H1 (cell line): ENCODE results near the gene CCL26. TPM values are rescaled to one million over a fixed set of nuclear protein-coding genes. Genes with fewer than 3 reads are reported as not detected.

Experiments used
- CTCF ChIA-PET: fragments of 300-600 bp; sonication (Branson Sonifier 250); formaldehyde crosslinking; loops from one replicate; lab custom pipeline; 2021; ENCODE audit not compliant: partially characterized antibody; lab: Charles Lee
- POLR2A ChIA-PET: fragments of 300-600 bp; sonication (Branson Sonifier 250); formaldehyde crosslinking; loops from one replicate; lab custom pipeline; 2021; ENCODE audit warnings: inconsistent platforms; ENCODE audit not compliant: partially characterized antibody; lab: Charles Lee
- DNase-seq, 2 experiments: peaks; one replicate each; pipeline versions ENCODE4 v3.0.0 to v3.0.0-alpha.2; 2010 to 2022; ENCODE audit warnings: low spot score in 2 of 2, low read depth in 1 of 2, mixed read lengths in 1 of 2
- FAIRE-seq: peaks from 2 replicates; lab custom pipeline; 2011; peaks lifted over from hg19 to GRCh38; lab: Jason Lieb, UNC
- H2AFZ ChIP-seq: 2 replicates; pipeline ENCODE4 v1.8.1; 2012; ENCODE audit warnings: low read length, inconsistent platforms
- H2AK5ac ChIP-seq: 2 replicates; pipeline ENCODE4 v1.6.1; 2013; ENCODE audit warnings: low read depth, low read length
- H2BK120ac ChIP-seq: replicated peaks from 2 replicates; pipeline ENCODE3; 2013; ENCODE audit warnings: low read depth, low read length, inconsistent platforms
- H2BK12ac ChIP-seq: 2 replicates; pipeline ENCODE4 v1.6.1; 2013; ENCODE audit warnings: low read depth, low read length
- H2BK15ac ChIP-seq: 2 replicates; pipeline ENCODE4 v1.6.1; 2013; ENCODE audit warnings: low read length
- H2BK20ac ChIP-seq: 2 replicates; pipeline ENCODE4 v1.6.1; 2013; ENCODE audit warnings: low read length
- H2BK5ac ChIP-seq: 2 replicates; pipeline ENCODE4 v1.6.1; 2013; ENCODE audit warnings: low read depth, low read length
- H3K14ac ChIP-seq: 2 replicates; pipeline ENCODE4 v1.6.1; 2013; ENCODE audit warnings: inconsistent platforms; ENCODE audit not compliant: insufficient read length
- H3K18ac ChIP-seq: 2 replicates; pipeline ENCODE4 v1.6.1; 2013; ENCODE audit warnings: low read length; ENCODE audit errors: extremely low read depth
- H3K23ac ChIP-seq: 2 replicates; pipeline ENCODE4 v1.6.1; 2013; ENCODE audit warnings: inconsistent platforms; ENCODE audit not compliant: insufficient read length
- H3K23me2 ChIP-seq: 2 replicates; pipeline ENCODE4 v1.6.1; 2013; ENCODE audit warnings: low read depth, low read length
- H3K27ac ChIP-seq: 2 replicates; pipeline ENCODE4 v1.6.1; 2011; ENCODE audit warnings: low read depth, low read length, inconsistent platforms
- H3K27me3 ChIP-seq, 4 experiments: replicated peaks in 1 of 4; 1 replicate in 1 of 4; 2 replicates in 3 of 4; pipeline versions ENCODE4 v1.6.1 to v1.8.1; 2011 to 2013; ENCODE audit warnings: low read length in 3 of 4, mild to moderate bottlenecking in 3 of 4, inconsistent platforms in 2 of 4, mixed read lengths in 2 of 4, moderate library complexity in 1 of 4; ENCODE audit not compliant: control insufficient read depth in 3 of 4, insufficient read depth in 3 of 4; ENCODE audit errors: extremely low read depth in 1 of 4
- H3K36me3 ChIP-seq, 4 experiments: 2 replicates each; pipeline versions ENCODE4 v1.6.1 to v1.8.1; 2011 to 2013; ENCODE audit warnings: mild to moderate bottlenecking in 4 of 4, low read length in 3 of 4, moderate library complexity in 2 of 4, control low read depth in 1 of 4, inconsistent platforms in 1 of 4; ENCODE audit not compliant: insufficient read depth in 4 of 4, control insufficient read depth in 2 of 4
- H3K4ac ChIP-seq: replicated peaks from 2 replicates; pipeline ENCODE3; 2013; ENCODE audit warnings: low read length, low read depth, mixed read lengths, inconsistent platforms; ENCODE audit not compliant: insufficient read length
- H3K4me1 ChIP-seq, 4 experiments: replicated peaks in 1 of 4; 1 replicate in 1 of 4; 2 replicates in 3 of 4; pipeline versions ENCODE4 v1.6.1 to v1.8.1; 2011 to 2013; ENCODE audit warnings: low read length in 3 of 4, inconsistent platforms in 2 of 4, mixed read lengths in 1 of 4; ENCODE audit not compliant: insufficient read depth in 4 of 4, control insufficient read depth in 3 of 4
- H3K4me2 ChIP-seq, 2 experiments: 2 replicates each; pipeline versions ENCODE4 v1.6.1 to v1.8.1; 2011 to 2013; ENCODE audit warnings: low read depth in 2 of 2, low read length in 2 of 2, control low read depth in 1 of 2, inconsistent platforms in 1 of 2, mild to moderate bottlenecking in 1 of 2; ENCODE audit not compliant: insufficient read depth in 1 of 2
- H3K4me3 ChIP-seq, 4 experiments: fragments of 200-600, 300-600 bp in 1 of 4; sonication (generic), shearing (Covaris generic), sonication (Bioruptor Twin) in 1 of 4; 2 replicates each; pipeline versions ENCODE4 v1.5.1 to v1.8.1; 2011 to 2016; ENCODE audit warnings: low read length in 4 of 4, low read depth in 3 of 4, control low read depth in 2 of 4, inconsistent platforms in 2 of 4, mild to moderate bottlenecking in 2 of 4, mixed read lengths in 1 of 4, moderate library complexity in 1 of 4; ENCODE audit not compliant: insufficient read depth in 2 of 4; ENCODE audit errors: extremely low read depth in 1 of 4
- H3K56ac ChIP-seq: replicated peaks from 2 replicates; pipeline ENCODE3; 2013; ENCODE audit warnings: low read depth, mild to moderate bottlenecking, mixed read lengths, low read length, inconsistent platforms; ENCODE audit not compliant: insufficient read length
- H3K79me1 ChIP-seq: 2 replicates; pipeline ENCODE4 v1.6.1; 2013; ENCODE audit warnings: low read depth, low read length, control low read depth
- H3K79me2 ChIP-seq, 2 experiments: 2 replicates each; pipeline versions ENCODE4 v1.6.1 to v1.8.1; 2012 to 2013; ENCODE audit warnings: low read length in 2 of 2, mild to moderate bottlenecking in 2 of 2, inconsistent platforms in 1 of 2; ENCODE audit not compliant: insufficient read depth in 2 of 2, control insufficient read depth in 1 of 2
- H3K9ac ChIP-seq, 4 experiments: replicated peaks in 1 of 4; 1 replicate in 1 of 4; 2 replicates in 3 of 4; pipeline versions ENCODE4 v1.6.1 to v1.8.1; 2011 to 2013; ENCODE audit warnings: low read depth in 3 of 4, low read length in 3 of 4, control low read depth in 2 of 4, mild to moderate bottlenecking in 2 of 4, moderate library complexity in 2 of 4, inconsistent platforms in 1 of 4; ENCODE audit errors: extremely low read depth in 1 of 4
- H3K9me3 ChIP-seq, 2 experiments: 2 replicates each; pipeline versions ENCODE4 v1.6.1 to v1.8.1; 2012 to 2013; ENCODE audit warnings: mild to moderate bottlenecking in 2 of 2, moderate library complexity in 2 of 2, control low read depth in 1 of 2, inconsistent platforms in 1 of 2, low read depth in 1 of 2, low read length in 1 of 2, mixed read lengths in 1 of 2; ENCODE audit not compliant: insufficient read depth in 2 of 2
- H4K20me1 ChIP-seq, 2 experiments: replicated peaks in 1 of 2; 2 replicates each; pipeline versions ENCODE3 to v1.8.1; 2011 to 2013; ENCODE audit warnings: inconsistent platforms in 2 of 2, low read length in 2 of 2, mild to moderate bottlenecking in 1 of 2; ENCODE audit not compliant: insufficient read depth in 2 of 2, control insufficient read depth in 1 of 2
- H4K5ac ChIP-seq: 2 replicates; pipeline ENCODE4 v1.6.1; 2013; ENCODE audit warnings: low read length, low read depth, mixed read lengths, inconsistent platforms; ENCODE audit not compliant: insufficient read length
- H4K8ac ChIP-seq: 2 replicates; pipeline ENCODE4 v1.8.0; 2013; ENCODE audit warnings: mild to moderate bottlenecking, moderate library complexity, low read length, inconsistent platforms; ENCODE audit not compliant: insufficient read depth; ENCODE audit errors: extremely low read depth
- H4K91ac ChIP-seq: replicated peaks from 2 replicates; pipeline ENCODE3; 2013; ENCODE audit warnings: low read length, mixed read lengths, inconsistent platforms; ENCODE audit not compliant: insufficient read length
- BACH1 ChIP-seq: IDR thresholded peaks from 2 replicates; pipeline ENCODE4 v1.6.1; 2012; ENCODE audit warnings: low read length, improper control_type of control experiment
- E2F6 ChIP-seq: IDR thresholded peaks from 2 replicates; pipeline ENCODE4 v1.6.1; 2012; ENCODE audit warnings: inconsistent platforms
- EGR1 ChIP-seq: IDR thresholded peaks from 2 replicates; pipeline ENCODE4 v1.6.1; 2011; ENCODE audit warnings: low read depth, low read length, borderline replicate concordance
- EP300 ChIP-seq, 2 experiments: IDR thresholded peaks; 1 replicate in 1 of 2; 2 replicates in 1 of 2; pipeline ENCODE4 v1.6.1; 2011 to 2012; ENCODE audit warnings: low read depth in 2 of 2, low read length in 2 of 2, mild to moderate bottlenecking in 2 of 2, borderline replicate concordance in 1 of 2, inconsistent platforms in 1 of 2, moderate library complexity in 1 of 2
- NRF1 ChIP-seq: IDR thresholded peaks from 2 replicates; pipeline ENCODE4 v1.6.1; 2011; ENCODE audit warnings: mild to moderate bottlenecking, low read depth, low read length, improper control_type of control experiment
- RBBP5 ChIP-seq: IDR thresholded peaks from 2 replicates; pipeline ENCODE4 v1.7.1; 2012; ENCODE audit warnings: low read depth, mild to moderate bottlenecking, inconsistent platforms, low read length, moderate library complexity, borderline replicate concordance
- RXRA ChIP-seq: IDR thresholded peaks from 2 replicates; pipeline ENCODE4 v1.6.1; 2011; ENCODE audit warnings: low read depth, mild to moderate bottlenecking, low read length, moderate library complexity; ENCODE audit not compliant: insufficient read depth
- SIX5 ChIP-seq: IDR thresholded peaks from 2 replicates; pipeline ENCODE4 v1.6.1; 2011; ENCODE audit warnings: mild to moderate bottlenecking, low read depth, low read length
- SUZ12 ChIP-seq: fragments of 200-600 bp; sonication (generic); IDR thresholded peaks from 2 replicates; pipeline ENCODE4 v1.6.1; 2012; ENCODE audit warnings: mild to moderate bottlenecking, inconsistent platforms, low read length, moderate library complexity, mixed read lengths
- TAF1 ChIP-seq: IDR thresholded peaks from 2 replicates; pipeline ENCODE4 v1.6.1; 2011; ENCODE audit warnings: mild to moderate bottlenecking, low read depth, low read length
- TBP ChIP-seq: IDR thresholded peaks from 2 replicates; pipeline ENCODE4 v1.6.1; 2011; ENCODE audit warnings: low read depth, low read length, improper control_type of control experiment
- WGBS, 2 experiments: shearing (Covaris generic) in 1 of 2; methylation state at CpG; one replicate each; pipeline versions ENCODE4 v1.1.6 to v1.1.7; 2013 to 2015; ENCODE audit warnings: low lambda C conversion rate in 2 of 2, mixed read lengths in 2 of 2, inconsistent platforms in 1 of 2, low coverage in 1 of 2, missing lambda C conversion rate in 1 of 2; ENCODE audit not compliant: insufficient replicate concordance in 2 of 2, insufficient coverage in 1 of 2, insufficient read length in 1 of 2; ENCODE audit errors: extremely low coverage in 1 of 2, missing lambda C conversion rate in 1 of 2; 5-methylcytosine and 5-hydroxymethylcytosine counted together
- polyA plus RNA-seq, 7 experiments: library from polyadenylated mRNA; depleted of rRNA in 3 of 7; stranded (reverse) in 5 of 7; unstranded in 2 of 7; fragments of >200 nt in 5 of 7; fragments of 200-250 nt in 2 of 7; gene quantifications; 1 replicate in 5 of 7; 2 replicates in 1 of 7; 4 replicates in 1 of 7; pipeline versions ENCODE4 v1.2.1 to v1.2.3, GENCODE V29; 2011 to 2013; ENCODE audit warnings: missing spikeins in 2 of 7, mixed read lengths in 2 of 7
- total RNA-seq: library from RNA; stranded (reverse); fragmentation: NEBNext Ultra II Directional; extraction: Animal tissue kit (Norgen Biotek cat#: 25700); gene quantifications from 2 replicates; pipeline ENCODE4 v1.2.1, GENCODE V29; 2021
- TF ChIP-seq, protein P1 (sequence below): IDR thresholded peaks from 2 replicates; pipeline ENCODE4 v1.6.1; 2011; ENCODE audit warnings: low read length, improper control_type of control experiment

CCL26 gene
- total and polyA plus RNA-seq, 2 of the 8 experiments (the other 6 are each of a cell fraction or from before 2014, with no cell fraction given): 8.7 to 14.9 TPM

DNA sequence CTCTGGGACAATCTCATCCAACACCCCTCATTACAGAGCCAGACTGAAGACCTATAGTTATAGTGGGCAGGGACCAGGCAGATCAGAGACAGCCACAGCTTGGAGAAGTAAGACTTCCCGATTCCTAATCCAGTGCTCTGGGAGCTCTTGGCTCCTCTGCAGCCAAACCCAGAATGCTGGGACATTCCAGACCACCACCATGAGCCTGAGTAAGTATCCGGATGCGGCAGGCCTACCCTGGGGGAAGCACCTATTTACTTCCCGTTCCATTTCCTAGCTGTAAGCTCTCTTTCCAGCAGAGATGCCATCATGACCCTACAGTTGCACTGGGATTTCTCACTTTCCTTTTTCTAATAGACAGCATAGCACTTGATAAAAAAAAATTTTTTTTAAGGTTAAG lies 49.6 kb downstream of the CCL26 start:
- Histone ChIP-seq H3K14ac (no peak overlapping the region), H3K79me1 (no peaks in the 10 kb centered on the region), H3K23me2 (no peaks in the 10 kb centered on the region), H2BK120ac (no peak overlapping the region), H4K91ac (no peak overlapping the region), H2BK5ac (no peak overlapping the region), H4K5ac (no peak overlapping the region), H3K9me3 (no peaks in the 10 kb centered on the region), H3K23ac (no peak overlapping the region), H2BK15ac (no peak overlapping the region), H2BK12ac (no peak overlapping the region), H3K4me2 (no peak overlapping the region), H3K4me1 (no peaks in the 10 kb centered on the region), H4K20me1 (no peaks in the 10 kb centered on the region), H3K27ac (no peak overlapping the region), H3K36me3 (no peaks in the 10 kb centered on the region), H3K56ac (no peak overlapping the region), H3K18ac (no peak overlapping the region), H3K4me3 (no peak overlapping the region), H2BK20ac (no peak overlapping the region), H3K9ac (no peak overlapping the region), H3K4ac (no peak overlapping the region), H2AFZ (no peak overlapping the region), H2AK5ac (no peak overlapping the region), H3K27me3 (no peaks in the 10 kb centered on the region), H4K8ac (no peak overlapping the region), H3K79me2 (no peaks in the 10 kb centered on the region)
- DNase-seq (no peak), FAIRE-seq (no peak)
- WGBS, 2 experiments: 89% methylated on average over 4 of the region's 4 CpGs; no CpG with 5 or more reads in 1 of the 2 experiments
- POLR2A ChIA-PET: no interaction called here
- CTCF ChIA-PET: interaction anchor here (1.7 to 2.5 kb wide), 3 partner anchors 9 to 40 kb away, joined by 6 to 10 read pairs (median 7); no protein-coding TSS in a partner anchor
- TF ChIP-seq RXRA (no peak), SUZ12 (no peak), EGR1 (no peak), BACH1 (no peak), SIX5 (no peak), NRF1 (no peak), TAF1 (no peak), RBBP5 (no peak), TBP (no peak), EP300 (IDR thresholded peaks at IDR 0.05; ENCODE audit: borderline replicate concordance in 1 of 2, low read depth in 2 of 2, low read length in 2 of 2) (no peak), E2F6 (no peak)
- TF ChIP-seq, protein P1, sequence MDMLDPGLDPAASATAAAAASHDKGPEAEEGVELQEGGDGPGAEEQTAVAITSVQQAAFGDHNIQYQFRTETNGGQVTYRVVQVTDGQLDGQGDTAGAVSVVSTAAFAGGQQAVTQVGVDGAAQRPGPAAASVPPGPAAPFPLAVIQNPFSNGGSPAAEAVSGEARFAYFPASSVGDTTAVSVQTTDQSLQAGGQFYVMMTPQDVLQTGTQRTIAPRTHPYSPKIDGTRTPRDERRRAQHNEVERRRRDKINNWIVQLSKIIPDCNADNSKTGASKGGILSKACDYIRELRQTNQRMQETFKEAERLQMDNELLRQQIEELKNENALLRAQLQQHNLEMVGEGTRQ: no peak
